GM12864 (cell line): ENCODE results near the gene MAP6.
"Not testable (repeated sequence)": the region's sequence is repeated elsewhere in the genome, so short reads cannot be mapped to it uniquely, and the experiment has no call there.

Source experiments
- DNase-seq: peaks from one replicate; pipeline ENCODE4 v3.0.0-alpha.2; 2011; ENCODE audit warnings: low read depth
- H3K4me3 ChIP-seq: 2 replicates; pipeline ENCODE4 v1.5.1; 2011; ENCODE audit warnings: mild to moderate bottlenecking, low read depth, low read length, control low read depth
- TF ChIP-seq, protein P1 (sequence below): IDR thresholded peaks from 2 replicates; pipeline ENCODE4 v1.5.1; 2011; ENCODE audit warnings: low read depth, mild to moderate bottlenecking, moderate library complexity, low read length, control low read depth, inconsistent platforms; ENCODE audit errors: missing control alignments

The MAP6 gene

DNA sequence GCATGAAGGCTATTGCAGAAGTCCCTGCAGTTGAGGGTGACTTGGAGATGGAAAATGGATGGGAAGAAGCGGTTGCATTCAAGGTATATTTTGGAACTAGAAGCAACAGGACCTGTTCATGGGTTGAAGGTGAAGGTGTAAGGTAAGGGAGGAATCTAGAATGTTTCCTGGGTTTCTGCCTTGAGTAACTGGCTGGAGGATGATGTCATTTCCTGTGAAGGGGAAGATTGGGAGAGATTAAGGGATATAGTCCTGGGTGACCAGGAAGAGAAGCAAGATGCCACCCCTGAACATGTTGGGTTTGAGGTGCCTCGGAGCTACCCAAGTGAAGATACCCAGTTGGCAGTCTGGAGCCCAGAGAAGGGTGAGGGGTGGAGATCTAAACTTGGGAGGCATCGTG, 36.7 kb upstream of the MAP6 start:
- TF ChIP-seq, protein P1, sequence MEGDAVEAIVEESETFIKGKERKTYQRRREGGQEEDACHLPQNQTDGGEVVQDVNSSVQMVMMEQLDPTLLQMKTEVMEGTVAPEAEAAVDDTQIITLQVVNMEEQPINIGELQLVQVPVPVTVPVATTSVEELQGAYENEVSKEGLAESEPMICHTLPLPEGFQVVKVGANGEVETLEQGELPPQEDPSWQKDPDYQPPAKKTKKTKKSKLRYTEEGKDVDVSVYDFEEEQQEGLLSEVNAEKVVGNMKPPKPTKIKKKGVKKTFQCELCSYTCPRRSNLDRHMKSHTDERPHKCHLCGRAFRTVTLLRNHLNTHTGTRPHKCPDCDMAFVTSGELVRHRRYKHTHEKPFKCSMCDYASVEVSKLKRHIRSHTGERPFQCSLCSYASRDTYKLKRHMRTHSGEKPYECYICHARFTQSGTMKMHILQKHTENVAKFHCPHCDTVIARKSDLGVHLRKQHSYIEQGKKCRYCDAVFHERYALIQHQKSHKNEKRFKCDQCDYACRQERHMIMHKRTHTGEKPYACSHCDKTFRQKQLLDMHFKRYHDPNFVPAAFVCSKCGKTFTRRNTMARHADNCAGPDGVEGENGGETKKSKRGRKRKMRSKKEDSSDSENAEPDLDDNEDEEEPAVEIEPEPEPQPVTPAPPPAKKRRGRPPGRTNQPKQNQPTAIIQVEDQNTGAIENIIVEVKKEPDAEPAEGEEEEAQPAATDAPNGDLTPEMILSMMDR = no peak
- H3K4me3 ChIP-seq = no peak overlapping the region
- no peak for DNase-seq

DNA sequence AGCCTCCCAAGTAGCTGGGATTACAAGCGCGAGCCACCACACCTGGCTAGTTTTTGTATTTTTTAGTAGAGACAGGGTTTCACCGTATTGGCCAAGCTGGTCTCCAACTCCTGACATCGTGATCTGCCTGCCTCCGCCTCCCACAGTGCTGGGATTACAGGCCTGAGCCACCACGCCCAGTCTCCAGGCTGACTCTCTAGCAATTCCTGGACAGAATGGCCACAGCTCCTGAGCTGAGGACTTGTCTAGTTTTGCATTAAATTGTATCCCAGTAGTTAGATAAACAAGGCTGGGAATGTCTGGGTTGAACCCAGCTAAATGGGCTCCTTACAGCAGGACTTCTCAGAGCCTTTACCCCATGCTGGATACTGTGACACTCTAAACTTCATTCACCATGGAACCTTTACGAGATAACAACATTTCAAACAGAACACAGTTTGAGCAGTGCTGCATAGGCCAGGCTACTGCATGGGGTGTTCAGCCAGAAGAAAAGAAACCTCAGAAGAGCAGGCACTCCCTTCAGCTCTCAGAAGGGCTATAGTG, 34.9 kb upstream of the MAP6 start:
- TF ChIP-seq, protein P1 = no peak
- DNase-seq = no peak
- H3K4me3 ChIP-seq = no peak overlapping the region

DNA sequence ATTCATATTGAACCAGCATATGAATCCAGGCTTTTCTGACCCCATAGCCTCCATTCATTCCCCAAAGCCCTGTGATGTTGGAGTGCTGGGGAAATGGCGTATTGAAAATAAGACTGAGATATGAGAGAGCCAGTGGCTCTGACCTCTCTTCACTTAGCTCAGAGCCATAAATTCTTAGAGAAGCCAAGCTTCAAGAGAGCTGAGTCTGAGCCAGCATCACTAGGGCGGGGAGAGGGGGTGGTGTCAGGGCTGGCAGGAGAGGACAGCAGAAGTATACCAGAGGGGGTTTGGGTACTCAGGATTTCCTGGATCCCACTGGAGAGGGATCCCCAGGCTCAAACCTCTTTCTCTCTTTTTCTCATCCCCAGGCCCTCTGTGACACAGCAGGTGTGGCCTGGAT, 32.1 kb upstream of the MAP6 start:
- no peak overlapping the region for H3K4me3 ChIP-seq
- DNase-seq = no peak
- TF ChIP-seq, protein P1 = no peak

DNA sequence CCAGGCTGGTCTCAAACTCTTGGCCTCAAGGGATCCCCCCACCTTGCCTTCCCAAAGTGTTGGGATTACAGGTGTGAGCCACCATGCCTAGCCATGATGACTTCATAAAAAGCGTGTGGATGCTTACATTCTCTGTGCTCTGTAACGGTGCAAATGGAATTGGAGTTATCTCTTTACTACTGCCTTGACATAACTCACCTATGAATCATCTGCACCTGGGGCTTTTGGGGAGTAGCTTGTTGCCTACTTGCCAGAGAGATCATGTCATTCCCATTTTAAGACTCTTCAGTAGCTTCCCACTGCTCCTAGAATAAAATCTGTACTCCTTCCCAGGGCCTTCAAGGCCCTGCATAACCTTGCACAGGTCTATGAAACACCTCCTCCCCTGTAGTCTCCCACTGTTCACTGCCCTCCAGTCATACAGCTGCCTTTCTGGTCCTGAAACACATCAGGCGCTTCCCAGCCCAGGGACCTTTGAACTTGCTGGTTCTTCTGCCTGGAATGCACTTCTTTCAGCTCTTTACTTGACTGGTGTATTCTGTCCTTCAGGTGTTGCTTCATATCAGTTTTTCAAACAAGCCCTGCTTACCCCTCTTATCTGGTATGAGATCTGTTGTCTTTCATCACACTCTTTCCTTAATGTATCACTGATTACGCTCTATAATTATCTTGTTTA, 29.2 kb upstream of the MAP6 start:
- TF ChIP-seq, protein P1 = no peak
- no peak overlapping the region for H3K4me3 ChIP-seq
- no peak for DNase-seq

DNA sequence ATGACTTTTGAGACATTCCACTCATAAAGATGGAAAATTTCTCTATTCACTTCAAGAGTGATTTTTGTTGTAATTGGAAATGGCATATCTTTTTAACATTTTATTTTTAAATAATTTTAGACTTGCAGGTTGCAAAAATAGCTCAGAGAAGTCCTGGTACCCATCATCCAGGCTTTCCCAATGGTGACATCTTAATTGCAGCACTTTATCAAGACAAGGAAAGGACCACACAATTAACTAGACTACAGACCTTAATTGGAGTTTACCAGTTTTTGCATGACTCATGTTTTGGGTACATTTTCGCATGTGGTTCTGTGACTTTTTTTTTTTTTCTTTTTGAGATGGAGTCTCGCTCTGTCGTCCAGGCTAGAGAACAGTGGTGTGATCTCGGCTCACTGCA, 23.0 kb upstream of the MAP6 start:
- TF ChIP-seq, protein P1 = no peak
- H3K4me3 ChIP-seq = no peak overlapping the region
- DNase-seq = no peak

DNA sequence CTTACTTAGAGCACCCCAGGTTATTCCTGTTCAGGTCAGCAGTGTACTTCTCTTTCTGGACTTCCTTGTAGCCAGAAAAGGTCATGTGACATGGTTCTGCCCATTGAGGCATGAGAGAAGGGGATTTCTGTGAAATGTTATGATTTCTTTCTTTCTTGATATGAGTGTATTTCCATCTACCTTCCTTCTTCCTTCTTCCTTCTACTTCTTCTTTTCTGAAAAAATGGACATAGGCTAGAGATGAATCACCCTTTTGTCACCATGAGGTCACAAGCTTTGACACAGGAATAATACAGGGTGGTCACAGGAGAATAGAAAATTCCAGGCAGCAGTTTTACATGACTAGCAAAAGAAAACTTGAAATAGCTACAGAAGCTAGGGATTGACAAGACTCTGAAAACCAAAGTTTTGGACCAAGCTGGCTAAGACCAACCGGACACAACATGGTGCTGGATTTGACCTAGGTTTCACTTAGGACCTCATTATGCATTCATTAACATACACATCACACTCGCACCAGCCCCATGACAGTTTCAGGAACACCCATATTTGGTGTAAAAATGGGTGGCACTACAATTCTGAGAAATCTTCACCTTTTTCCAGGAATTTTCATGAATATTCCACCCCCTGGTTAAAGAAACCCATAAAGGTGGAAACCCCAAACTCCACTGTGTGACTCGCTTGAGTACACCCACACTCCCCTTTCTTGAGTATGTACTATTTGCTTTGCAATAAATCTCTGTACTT, 21.2 kb upstream of the MAP6 start:
- peak; percentile 27 for DNase-seq
- TF ChIP-seq, protein P1 = no peak
- no peak overlapping the region for H3K4me3 ChIP-seq

DNA sequence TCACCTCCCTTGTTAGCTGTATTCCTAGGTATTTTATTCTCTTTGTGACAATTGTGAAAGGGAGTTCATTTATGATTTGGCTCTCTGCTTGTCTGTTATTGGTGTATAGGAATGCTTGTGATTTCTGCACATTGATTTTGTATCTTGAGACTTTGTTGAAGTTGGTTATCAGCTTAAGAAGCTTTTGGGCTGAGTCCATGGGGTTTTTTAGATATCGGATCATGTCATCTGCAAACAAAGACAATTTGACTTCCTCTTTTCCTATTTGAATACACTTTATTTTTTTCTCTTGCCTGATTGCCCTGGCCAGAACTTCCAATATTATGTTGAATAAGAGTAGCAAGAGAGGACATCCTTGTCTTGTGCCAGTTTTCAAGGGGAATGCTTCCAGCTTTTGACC, 15.0 kb upstream of the MAP6 start:
- H3K4me3 ChIP-seq, DNase-seq: not testable (repeated sequence)
